K562 (cell line): ENCODE measurements around the gene FAM222A. TPM values are rescaled to one million over a fixed set of nuclear protein-coding genes. Genes with fewer than 3 reads are reported as not detected.

ENCODE experiments used
- ADNP ChIP-seq: fragments of 200-800 bp; sonication (Bioruptor generic); IDR thresholded peaks from 2 replicates; pipeline ENCODE4 v1.6.1; 2016; ENCODE audit warnings: missing genetic modification characterization, missing compliant biosample characterization
- BACH1 ChIP-seq: fragments of 200-800 bp; sonication (Bioruptor generic); IDR thresholded peaks from 2 replicates; pipeline ENCODE4 v1.6.1; 2016; ENCODE audit warnings: missing genetic modification characterization, missing compliant biosample characterization
- BRD9 ChIP-seq: fragments of 450-650 bp; IDR thresholded peaks from 2 replicates; pipeline ENCODE4 v1.6.1; 2018; ENCODE audit warnings: low read depth; ENCODE audit not compliant: partially characterized antibody
- EGR1 ChIP-seq: fragments of 450-650 bp; conservative IDR thresholded peaks from 2 replicates; pipeline ENCODE4 v1.6.1; 2017; ENCODE audit warnings: mild to moderate bottlenecking
- EHMT2 ChIP-seq: fragments of 450-650 bp; IDR thresholded peaks from 2 replicates; pipeline ENCODE4 v1.6.1; 2018; ENCODE audit warnings: antibody characterized with exemption
- ELF2 ChIP-seq: fragments of 250-450 bp; sonication (Bioruptor Pico); IDR thresholded peaks from 2 replicates; pipeline ENCODE4 v1.5.0; 2021; ENCODE audit warnings: mild to moderate bottlenecking
- KLF1 ChIP-seq: fragments of 450-650 bp; IDR thresholded peaks from 2 replicates; pipeline ENCODE4 v1.6.1; 2016; ENCODE audit warnings: missing genetic modification characterization, missing compliant biosample characterization
- MECOM ChIP-seq: fragments of 250-450 bp; sonication (Bioruptor Pico); IDR thresholded peaks from 2 replicates; pipeline ENCODE4 v1.8.0; 2022; ENCODE audit warnings: inconsistent platforms
- MEF2A ChIP-seq: IDR thresholded peaks from 2 replicates; pipeline ENCODE4 v1.6.1; 2011; ENCODE audit warnings: low read depth, mild to moderate bottlenecking, low read length, moderate library complexity; ENCODE audit not compliant: control insufficient read depth
- POLR2G ChIP-seq: fragments of 200-400 bp; formaldehyde crosslinking; IDR thresholded peaks from 2 replicates; pipeline ENCODE4 v1.6.1; 2017; ENCODE audit warnings: low read depth, mild to moderate bottlenecking, antibody characterized with exemption, low read length, moderate library complexity
- POU5F1 ChIP-seq: fragments of 150-350 bp; IDR thresholded peaks from 2 replicates; pipeline ENCODE4 v1.6.1; 2014; ENCODE audit warnings: borderline replicate concordance, low read length, low read depth, mild to moderate bottlenecking; ENCODE audit not compliant: partially characterized antibody
- SETDB1 ChIP-seq: IDR thresholded peaks from one replicate; pipeline ENCODE4 v1.6.1; 2012; ENCODE audit warnings: low read length, control low read depth, inconsistent platforms
- TBP ChIP-seq: optimal IDR thresholded peaks from 2 replicates; pipeline ENCODE3; 2011; ENCODE audit warnings: low read depth, low read length, improper control_type of control experiment
- ZNF165 ChIP-seq: fragments of 250-450 bp; sonication (Bioruptor Pico); IDR thresholded peaks from 2 replicates; pipeline ENCODE4 v1.4.0; 2020; ENCODE audit warnings: borderline replicate concordance
- ZNF3 ChIP-seq: fragments of 250-450 bp; sonication (Bioruptor Pico); IDR thresholded peaks from 2 replicates; pipeline ENCODE4 v1.5.0; 2021; ENCODE audit warnings: mild to moderate bottlenecking, moderate library complexity
- ZNF311 ChIP-seq: fragments of 250-450 bp; sonication (Bioruptor Pico); IDR thresholded peaks from 2 replicates; pipeline ENCODE4 v1.4.0; 2020; ENCODE audit warnings: mild to moderate bottlenecking, moderate library complexity
- polyA plus RNA-seq, 8 experiments: library from polyadenylated mRNA; depleted of rRNA in 4 of 8; stranded (reverse) in 5 of 8; unstranded in 3 of 8; fragments of >200 nt; fragmentation: Nextera tagmentation in 2 of 8; fragmentation: Illumina TruSeq in 1 of 8; extraction: Ambion mirVana in 2 of 8; extraction: Trizol in 1 of 8; gene quantifications; 2 replicates each; pipeline versions ENCODE4 v1.2.1 to v1.2.3, GENCODE V29; 2011 to 2014; ENCODE audit warnings: inconsistent platforms in 1 of 8, missing spikeins in 1 of 8
- total RNA-seq, 7 experiments: library from RNA; depleted of rRNA in 6 of 7; stranded (reverse); fragments of >200 nt in 6 of 7; fragmentation: Illumina TruSeq in 2 of 7; extraction: Trizol in 2 of 7; gene quantifications; 2 replicates each; pipeline versions ENCODE4 v1.2.1 to v1.2.3, GENCODE V29; 2011 to 2021; ENCODE audit warnings: low replicate concordance in 1 of 7
- TF ChIP-seq, protein P1 (sequence below): fragments of 450-650 bp; IDR thresholded peaks from 2 replicates; pipeline ENCODE4 v1.6.1; 2016
- TF ChIP-seq, protein P2 (sequence below): fragments of 450-650 bp; formaldehyde crosslinking; conservative IDR thresholded peaks from 2 replicates; pipeline ENCODE4 v1.4.0; 2022; ENCODE audit warnings: mild to moderate bottlenecking, missing genetic modification characterization
- TF ChIP-seq, protein P3 (sequence below), 2 experiments: fragments of 450-650 bp in 1 of 2; sonication (generic) in 1 of 2; formaldehyde crosslinking in 1 of 2; IDR thresholded peaks in 1 of 2; conservative IDR thresholded peaks in 1 of 2; 2 replicates each; pipeline versions ENCODE4 v1.6.1 to v1.8.1; 2016 to 2023; ENCODE audit warnings: mild to moderate bottlenecking in 2 of 2, moderate library complexity in 2 of 2, inconsistent platforms in 1 of 2, missing genetic modification reagents in 1 of 2
- TF ChIP-seq, protein P4 (sequence below): fragments of 450-650 bp; IDR thresholded peaks from 2 replicates; pipeline ENCODE4 v1.7.0; 2016; ENCODE audit warnings: borderline replicate concordance

Gene FAM222A
- total and polyA plus RNA-seq, 9 of the 15 experiments (the other 6 are each of a cell fraction or from before 2014, with no cell fraction given): 0.03 to 0.36 (median 0.12) TPM; not detected in 1

DNA sequence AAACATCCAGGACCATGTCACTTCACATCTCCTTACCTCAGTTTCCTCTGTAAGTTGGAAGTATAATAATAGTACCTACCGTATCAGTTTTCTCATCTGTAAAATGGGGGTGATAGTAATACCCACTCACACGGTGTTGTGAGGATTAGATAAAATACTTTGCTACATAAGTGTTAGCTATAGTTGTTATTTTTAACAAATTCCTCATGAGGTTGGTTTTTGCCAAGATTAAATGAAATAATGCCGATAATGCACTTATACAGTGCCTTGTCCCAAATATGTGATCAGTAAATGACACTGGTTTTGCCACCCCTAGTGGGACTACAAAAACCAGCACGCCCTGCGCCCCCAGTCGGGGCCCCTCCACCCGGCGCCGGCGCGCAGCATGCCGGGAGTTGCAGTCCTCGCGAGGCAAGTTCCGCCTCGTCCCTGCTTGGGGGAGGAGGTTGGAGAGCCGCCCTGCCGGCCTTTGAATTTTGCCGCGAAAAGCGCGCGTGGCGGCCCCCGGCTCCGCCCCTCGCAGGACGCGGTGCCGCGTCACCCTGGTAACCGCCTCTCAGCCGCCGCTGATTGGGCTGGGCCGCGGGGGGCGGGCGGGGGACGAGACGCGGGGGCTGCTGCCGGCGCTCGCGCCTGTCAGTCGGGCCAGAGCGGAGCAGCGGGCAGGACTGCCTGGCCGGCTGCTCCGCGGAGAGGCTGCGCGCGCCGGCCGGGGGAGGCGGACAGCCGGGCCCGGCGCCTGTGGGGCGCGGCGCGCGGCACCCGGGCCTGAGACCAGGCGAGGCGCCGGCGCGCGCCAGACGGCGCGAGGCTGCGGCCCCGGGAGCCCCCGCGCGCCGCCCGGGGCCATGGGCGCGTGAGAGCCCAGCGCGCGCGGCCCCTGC, at the start of gene FAM222A (continued):
- TF ChIP-seq, protein P1, sequence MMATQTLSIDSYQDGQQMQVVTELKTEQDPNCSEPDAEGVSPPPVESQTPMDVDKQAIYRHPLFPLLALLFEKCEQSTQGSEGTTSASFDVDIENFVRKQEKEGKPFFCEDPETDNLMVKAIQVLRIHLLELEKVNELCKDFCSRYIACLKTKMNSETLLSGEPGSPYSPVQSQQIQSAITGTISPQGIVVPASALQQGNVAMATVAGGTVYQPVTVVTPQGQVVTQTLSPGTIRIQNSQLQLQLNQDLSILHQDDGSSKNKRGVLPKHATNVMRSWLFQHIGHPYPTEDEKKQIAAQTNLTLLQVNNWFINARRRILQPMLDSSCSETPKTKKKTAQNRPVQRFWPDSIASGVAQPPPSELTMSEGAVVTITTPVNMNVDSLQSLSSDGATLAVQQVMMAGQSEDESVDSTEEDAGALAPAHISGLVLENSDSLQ: 0 out of 2 replicates have a peak, but pooled peaks have one; percentile 14
- TF ChIP-seq ZNF311 (CRISPR knock-in tag) (no peak), POLR2G (peak; percentile 82), TBP (peak; percentile 93), KLF1 (no peak), BRD9 (no peak), POU5F1 (no peak), ZNF3 (CRISPR knock-in tag) (no peak), ADNP (0 out of 2 replicates have a peak, but pooled peaks have one; percentile 18), SETDB1 (no peak), ELF2 (CRISPR knock-in tag) (peak; percentile 89), BACH1 (tag) (peak; percentile 51; the same call in 1 of the 2 replicates), EHMT2 (no peak), ZNF165 (CRISPR knock-in tag) (no peak), MECOM (CRISPR knock-in tag) (no peak), MEF2A (0 out of 2 replicates have a peak, but pooled peaks have one; percentile 15), EGR1 (peak; percentile 46)
- TF ChIP-seq, protein P2, sequence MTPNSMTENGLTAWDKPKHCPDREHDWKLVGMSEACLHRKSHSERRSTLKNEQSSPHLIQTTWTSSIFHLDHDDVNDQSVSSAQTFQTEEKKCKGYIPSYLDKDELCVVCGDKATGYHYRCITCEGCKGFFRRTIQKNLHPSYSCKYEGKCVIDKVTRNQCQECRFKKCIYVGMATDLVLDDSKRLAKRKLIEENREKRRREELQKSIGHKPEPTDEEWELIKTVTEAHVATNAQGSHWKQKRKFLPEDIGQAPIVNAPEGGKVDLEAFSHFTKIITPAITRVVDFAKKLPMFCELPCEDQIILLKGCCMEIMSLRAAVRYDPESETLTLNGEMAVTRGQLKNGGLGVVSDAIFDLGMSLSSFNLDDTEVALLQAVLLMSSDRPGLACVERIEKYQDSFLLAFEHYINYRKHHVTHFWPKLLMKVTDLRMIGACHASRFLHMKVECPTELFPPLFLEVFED (CRISPR knock-in tag): no peak
- TF ChIP-seq, protein P3, sequence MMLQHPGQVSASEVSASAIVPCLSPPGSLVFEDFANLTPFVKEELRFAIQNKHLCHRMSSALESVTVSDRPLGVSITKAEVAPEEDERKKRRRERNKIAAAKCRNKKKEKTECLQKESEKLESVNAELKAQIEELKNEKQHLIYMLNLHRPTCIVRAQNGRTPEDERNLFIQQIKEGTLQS (IDR thresholded peaks at IDR 0.05): no peak
- TF ChIP-seq, protein P3 (CRISPR knock-in tag; conservative IDR thresholded peaks at IDR 0.05): no peak
- TF ChIP-seq, protein P4, sequence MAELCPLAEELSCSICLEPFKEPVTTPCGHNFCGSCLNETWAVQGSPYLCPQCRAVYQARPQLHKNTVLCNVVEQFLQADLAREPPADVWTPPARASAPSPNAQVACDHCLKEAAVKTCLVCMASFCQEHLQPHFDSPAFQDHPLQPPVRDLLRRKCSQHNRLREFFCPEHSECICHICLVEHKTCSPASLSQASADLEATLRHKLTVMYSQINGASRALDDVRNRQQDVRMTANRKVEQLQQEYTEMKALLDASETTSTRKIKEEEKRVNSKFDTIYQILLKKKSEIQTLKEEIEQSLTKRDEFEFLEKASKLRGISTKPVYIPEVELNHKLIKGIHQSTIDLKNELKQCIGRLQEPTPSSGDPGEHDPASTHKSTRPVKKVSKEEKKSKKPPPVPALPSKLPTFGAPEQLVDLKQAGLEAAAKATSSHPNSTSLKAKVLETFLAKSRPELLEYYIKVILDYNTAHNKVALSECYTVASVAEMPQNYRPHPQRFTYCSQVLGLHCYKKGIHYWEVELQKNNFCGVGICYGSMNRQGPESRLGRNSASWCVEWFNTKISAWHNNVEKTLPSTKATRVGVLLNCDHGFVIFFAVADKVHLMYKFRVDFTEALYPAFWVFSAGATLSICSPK: no peak
